ENCODE data around the gene ADAMTS5.

ADAMTS5 gene

GRCh38 chr21:26946744-26947446, 20.0 kb downstream of the ADAMTS5 start:
- DNase-seq = peak; percentile 60

- DNase-seq = no peak
These were observed 20.8 kb downstream of the ADAMTS5 start for GRCh38 chr21:26945916-26946675.

GRCh38 chr21:26943921-26944320, 23.0 kb downstream of the ADAMTS5 start:
- DNase-seq = peak; percentile 85

DNA sequence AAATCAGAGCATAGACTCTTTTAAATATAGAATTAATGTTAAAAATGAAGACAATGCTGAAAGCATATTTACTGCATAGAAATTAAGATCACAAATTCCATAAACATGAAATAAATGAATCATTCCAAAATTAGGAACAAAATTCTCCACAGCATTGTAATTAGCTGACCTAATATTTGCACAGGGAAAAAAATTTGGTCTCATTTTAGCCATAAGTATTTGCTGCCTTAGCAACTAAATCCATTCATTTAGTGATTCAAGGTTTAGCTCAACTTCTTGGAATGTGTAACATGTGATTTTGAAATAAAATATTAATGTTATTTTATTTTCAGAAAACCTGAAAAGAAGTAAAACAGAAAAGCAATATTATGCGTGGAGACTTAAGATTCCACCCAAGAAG, 25.5 kb downstream of the ADAMTS5 start:
- DNase-seq = no peak

DNA sequence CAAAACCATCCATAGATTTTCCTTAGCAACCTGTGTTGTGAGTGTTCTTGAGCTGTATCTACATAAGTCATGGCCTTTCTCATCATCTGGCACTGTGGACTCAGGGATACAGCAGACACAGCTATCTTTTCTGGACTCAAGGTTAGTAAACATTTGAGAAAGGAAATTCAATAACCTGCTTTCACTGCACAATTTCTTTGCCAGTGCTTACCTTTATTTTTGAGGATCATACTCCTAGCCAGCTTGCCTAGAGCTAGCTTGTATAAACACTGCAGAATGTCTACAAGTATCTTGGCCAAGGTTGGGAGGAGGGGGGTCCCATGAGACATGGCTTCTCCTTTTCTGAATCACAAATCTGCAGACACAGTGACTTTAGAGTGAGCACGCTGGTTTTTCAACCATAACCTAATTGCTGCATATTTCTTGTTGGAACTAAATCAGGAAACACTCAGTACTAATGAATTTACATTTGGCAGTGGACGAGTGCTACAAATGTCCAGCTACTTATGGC, 27.2 kb downstream of the ADAMTS5 start:
- no peak for DNase-seq

DNA sequence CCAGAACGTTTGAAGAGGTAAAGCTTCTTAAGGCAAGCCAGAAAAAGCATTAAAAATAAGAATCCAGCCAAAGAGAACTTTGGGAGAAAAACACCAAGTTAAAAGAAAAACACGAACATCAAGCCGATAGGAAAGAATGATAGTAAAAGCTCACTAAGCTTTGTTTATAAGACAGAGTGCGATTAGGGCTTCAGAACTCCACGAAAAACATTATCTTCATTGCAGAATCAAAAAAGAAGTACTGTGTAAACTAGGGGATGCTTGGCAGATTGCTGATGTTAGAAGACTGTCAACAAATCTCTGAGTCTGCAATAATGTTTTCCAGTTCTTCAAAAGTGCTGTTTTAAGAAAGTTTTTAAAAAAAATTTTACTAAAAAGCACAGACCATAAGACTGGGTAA, 30.2 kb downstream of the ADAMTS5 start:
- DNase-seq = no peak

DNA sequence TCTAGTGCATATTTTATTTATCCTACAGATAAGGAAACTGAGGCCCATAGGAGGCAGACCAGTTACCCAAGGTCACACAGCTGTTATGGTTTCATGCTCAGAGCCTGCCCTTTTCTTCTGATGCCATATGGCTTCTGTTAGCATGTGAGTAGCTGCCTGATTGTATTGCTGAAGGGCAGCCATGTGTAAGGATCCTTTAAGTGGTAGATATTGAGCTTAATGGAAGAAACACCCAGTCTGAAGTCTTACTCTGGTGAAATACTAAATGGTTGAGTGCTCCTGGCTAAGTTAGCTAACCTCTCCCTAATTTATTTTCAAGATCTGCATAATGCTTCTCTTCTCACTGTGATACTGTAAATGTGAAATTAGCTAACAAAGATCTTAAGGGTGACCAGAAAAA, 30.9 kb downstream of the ADAMTS5 start:
- no peak for DNase-seq

- DNase-seq = no peak
These were observed 32.5 kb downstream of the ADAMTS5 start for GRCh38 chr21:26934383-26934782.

GRCh38 chr21:26933448-26933847, 33.4 kb downstream of the ADAMTS5 start:
- no peak for DNase-seq

DNA sequence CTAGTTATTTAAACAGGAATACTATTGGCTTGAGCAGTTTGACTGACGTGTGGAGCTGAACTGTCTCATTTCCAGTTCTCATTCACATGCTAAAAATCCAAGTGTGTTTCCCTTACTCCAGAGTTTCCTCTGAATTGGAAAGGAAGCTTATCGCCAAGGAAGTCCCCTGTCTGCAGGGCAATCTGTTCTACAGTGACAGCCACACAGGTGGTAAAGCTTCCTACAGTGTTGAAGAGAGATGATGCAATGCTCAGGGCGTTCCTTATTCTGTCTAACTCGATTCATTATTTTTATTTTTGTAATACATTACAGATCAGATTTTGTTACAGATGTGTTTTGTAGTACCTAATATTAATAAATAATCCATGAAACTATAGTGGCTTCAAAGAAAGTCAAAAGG, 41.3 kb downstream of the ADAMTS5 start:
- DNase-seq = no peak

GRCh38 chr21:26925122-26925521, 41.8 kb downstream of the ADAMTS5 start:
- no peak for DNase-seq

DNA sequence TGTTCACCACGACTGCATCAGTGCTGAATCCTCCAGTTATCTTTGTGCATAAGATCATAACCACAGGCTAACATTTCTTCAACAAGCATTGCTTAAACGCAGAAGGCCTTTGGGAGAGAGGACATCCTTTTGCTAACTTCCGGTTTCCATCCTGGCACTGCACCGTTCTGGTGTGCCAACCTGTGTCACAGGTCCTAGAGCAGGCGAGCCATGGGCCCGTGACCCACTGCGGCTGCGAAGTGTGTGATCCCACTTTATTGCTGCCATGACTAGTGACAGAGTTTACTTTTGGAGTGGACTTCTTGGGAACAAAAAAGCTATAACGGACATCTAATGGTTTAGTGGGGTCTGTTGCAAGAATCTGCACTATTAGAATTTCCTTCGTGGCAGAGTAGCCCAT, 42.9 kb downstream of the ADAMTS5 start:
- DNase-seq = no peak

DNA sequence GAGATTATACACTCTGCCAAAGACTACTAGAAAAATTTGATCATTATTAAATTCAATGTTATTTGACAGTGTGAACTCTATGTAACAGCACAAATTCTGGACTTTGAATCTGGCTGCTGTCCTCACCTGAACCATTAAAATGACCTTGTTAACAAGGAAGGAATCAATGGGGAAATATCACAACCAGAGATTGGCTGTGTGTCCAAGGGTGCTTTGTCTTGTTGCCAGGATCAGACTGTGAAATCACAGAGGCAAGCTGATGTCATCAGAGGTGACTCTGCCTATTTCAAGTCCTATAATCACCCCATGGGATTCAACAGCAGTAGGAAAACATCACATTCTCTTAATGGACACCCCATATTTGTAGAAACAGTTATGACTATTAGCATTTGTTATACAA, 46.8 kb downstream of the ADAMTS5 start:
- DNase-seq = no peak

GRCh38 chr21:26918323-26919079, 48.4 kb downstream of the ADAMTS5 start:
- no peak for DNase-seq

GRCh38 chr21:26916799-26917198, 50.1 kb downstream of the ADAMTS5 start:
- DNase-seq = no peak

GRCh38 chr21:26914557-26914956, 52.3 kb downstream of the ADAMTS5 start:
- DNase-seq = peak; percentile 11

DNA sequence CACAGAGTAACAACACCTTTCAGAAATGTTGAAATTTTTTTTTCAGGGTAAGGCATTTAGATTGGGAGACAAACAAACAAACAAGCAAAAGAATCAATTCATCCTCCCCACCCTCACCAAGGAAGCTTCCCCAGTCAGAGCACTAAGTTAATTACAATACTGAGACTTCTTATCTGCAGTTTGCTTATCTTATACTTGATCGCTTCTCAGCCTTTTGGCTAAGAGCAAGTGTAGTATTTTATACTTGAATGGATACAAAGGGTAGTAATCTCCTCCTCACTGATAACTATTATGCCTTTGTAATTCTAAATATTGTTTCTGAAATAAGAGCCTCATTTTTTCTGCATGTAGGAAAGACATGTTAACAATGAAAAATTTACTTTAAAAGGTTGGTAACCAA, 54.4 kb downstream of the ADAMTS5 start:
- DNase-seq = no peak

DNA sequence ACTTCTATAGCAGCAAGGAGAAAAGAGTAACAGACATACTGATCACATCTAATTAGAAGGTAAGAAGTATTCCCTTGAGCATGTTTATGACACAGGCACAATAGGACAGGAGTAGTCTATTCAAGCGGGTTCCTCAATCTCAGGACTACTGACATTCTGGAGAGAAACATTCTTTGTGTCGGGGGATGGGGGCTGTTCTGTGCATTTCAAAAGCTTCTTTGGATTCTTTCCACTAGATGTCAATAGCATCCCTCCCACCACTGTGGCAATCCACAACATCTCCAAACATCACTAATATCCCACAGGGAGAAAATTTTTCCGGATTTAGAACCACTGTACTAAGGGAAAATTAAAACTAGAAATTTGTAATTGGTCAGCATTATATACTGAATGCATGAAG, 56.9 kb downstream of the ADAMTS5 start:
- DNase-seq = no peak

DNA sequence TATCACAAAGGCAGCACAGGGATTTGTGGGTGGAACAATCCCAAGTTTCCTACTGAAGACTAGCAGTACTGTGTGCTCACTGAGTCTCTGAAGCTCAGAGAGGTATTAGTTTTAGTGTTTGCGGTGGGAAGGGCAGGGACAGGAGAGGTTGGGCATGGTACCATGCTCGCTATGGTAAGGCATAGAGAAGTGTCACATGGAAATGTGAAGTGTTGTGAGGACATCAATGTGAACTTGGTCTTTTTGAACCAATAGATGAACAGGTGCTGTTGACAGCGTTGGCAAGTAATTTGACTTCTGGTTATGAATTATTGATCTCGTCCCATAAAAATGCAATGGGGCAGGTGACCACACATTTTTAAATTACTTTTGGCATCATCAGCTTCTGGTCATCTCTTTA, 65.9 kb downstream of the ADAMTS5 start:
- DNase-seq = no peak

DNA sequence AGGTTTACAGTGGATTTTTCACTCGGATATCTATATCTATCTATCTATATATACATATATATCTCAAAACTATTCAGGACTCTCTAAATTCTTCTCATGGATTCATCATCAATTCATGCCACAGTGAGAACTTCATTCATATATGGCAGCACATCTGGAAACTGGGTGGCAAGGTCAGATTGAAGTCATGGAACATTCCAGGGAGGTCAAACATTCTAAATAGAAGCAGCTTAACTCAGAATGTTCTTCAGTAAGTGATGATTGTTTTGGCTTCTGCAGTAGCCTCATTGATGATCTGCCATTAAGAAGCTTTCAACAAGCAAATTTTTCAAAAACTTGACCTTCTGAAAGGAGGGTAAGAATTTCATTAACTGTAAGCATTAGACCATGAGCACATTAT, 74.7 kb downstream of the ADAMTS5 start:
- no peak for DNase-seq

DNA sequence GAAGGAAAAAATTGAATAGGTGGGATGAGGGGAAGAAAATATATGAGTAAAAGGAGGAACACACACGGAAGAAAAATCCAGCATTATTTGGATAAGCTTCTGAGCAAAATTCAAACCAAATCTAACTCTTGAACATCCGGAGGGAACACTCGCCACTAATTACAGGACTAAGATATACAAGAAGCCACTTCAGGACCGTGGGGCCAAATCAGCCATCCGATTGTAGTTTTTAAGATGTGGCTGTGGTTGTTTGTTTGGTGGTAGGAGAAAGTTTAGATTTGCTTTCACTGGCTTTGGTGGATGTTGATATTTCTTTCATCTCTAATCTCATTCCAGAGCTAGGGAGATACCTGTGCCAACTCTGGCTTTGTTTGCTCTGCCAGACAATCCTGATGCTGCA, 78.0 kb downstream of the ADAMTS5 start:
- DNase-seq = no peak

DNA sequence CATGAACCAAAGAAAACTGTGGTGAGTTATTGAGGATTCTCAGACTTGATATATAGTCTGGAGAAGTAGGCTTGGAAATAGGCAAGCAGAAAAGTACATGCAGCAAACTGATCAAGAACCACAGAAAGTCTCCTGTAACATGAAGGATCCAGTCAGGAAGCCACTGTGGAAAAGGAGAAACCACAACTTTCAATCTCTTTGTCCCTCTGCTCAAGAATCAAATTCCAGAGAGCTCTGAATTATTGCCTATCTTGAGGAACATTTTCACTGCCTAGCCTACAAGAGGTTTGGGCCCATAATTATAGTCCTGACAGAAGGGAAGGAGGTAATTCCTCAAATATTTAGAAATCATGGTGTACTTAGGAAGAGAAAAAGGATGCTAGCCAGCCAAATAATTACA, 78.6 kb downstream of the ADAMTS5 start:
- DNase-seq = no peak

- no peak for DNase-seq
These were observed 79.6 kb downstream of the ADAMTS5 start for GRCh38 chr21:26887251-26887650.

DNA sequence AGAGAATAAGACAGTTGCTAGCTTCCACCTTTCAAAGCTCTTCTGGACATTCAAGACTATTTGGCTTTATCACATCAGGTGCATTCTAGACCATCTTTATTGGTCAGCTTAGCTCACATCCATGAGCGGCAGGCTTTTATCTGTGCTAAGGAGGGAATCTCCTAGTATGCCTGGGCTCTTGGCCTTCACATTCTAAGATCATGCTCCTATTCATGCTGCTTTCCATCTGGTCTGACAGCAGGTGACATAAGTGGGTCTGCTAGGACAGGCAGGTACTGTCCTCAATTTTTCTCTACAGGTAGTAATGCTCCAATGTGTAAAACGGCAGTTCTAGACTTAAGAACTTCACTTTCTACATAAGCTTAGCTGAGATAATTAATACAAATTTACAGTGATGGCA, 82.5 kb downstream of the ADAMTS5 start:
- no peak for DNase-seq
